ENCODE results near the gene ZBTB3.

Gene ZBTB3

GRCh38 chr11:62786318-62787004 lies 32.5 kb upstream of the ZBTB3 start:
- peaks cover 53% of the 10 kb centered on the region for H3K36me3 Mint-ChIP-seq (ENCODE audit: low read depth)
- DNase-seq, result peak; percentile 92
- peak overlapping the region; percentile 80 for H3K4me3 Mint-ChIP-seq
- H3K9me3 Mint-ChIP-seq, result no peaks in the 10 kb centered on the region
- peaks cover 40% of the 10 kb centered on the region for H3K4me1 Mint-ChIP-seq
- H3K27me3 Mint-ChIP-seq (ENCODE audit: low read depth, poor library complexity), result peaks cover 2% of the 10 kb centered on the region
- peak; percentile 97 for TF ChIP-seq CTCF (IDR thresholded peaks at IDR 0.05)
- H3K27ac Mint-ChIP-seq, result peak overlapping the region; percentile 22

GRCh38 chr11:62782753-62783152 lies 28.8 kb upstream of the ZBTB3 start:
- TF ChIP-seq CTCF (IDR thresholded peaks at IDR 0.05), result no peak
- H3K27me3 Mint-ChIP-seq (ENCODE audit: low read depth, poor library complexity), result peaks cover 2% of the 10 kb centered on the region
- peaks cover 52% of the 10 kb centered on the region for H3K36me3 Mint-ChIP-seq (ENCODE audit: low read depth)
- H3K9me3 Mint-ChIP-seq, result no peaks in the 10 kb centered on the region
- DNase-seq, result no peak
- H3K4me1 Mint-ChIP-seq, result peaks cover 8% of the 10 kb centered on the region
- H3K27ac Mint-ChIP-seq, result no peak overlapping the region
- no peak overlapping the region for H3K4me3 Mint-ChIP-seq

- H3K4me1 Mint-ChIP-seq, result peaks cover 4% of the 10 kb centered on the region
- TF ChIP-seq CTCF (IDR thresholded peaks at IDR 0.05), result no peak
- peaks cover 62% of the 10 kb centered on the region for H3K36me3 Mint-ChIP-seq (ENCODE audit: low read depth)
- DNase-seq, result no peak
- H3K27me3 Mint-ChIP-seq (ENCODE audit: low read depth, poor library complexity), result no peaks in the 10 kb centered on the region
- no peak overlapping the region for H3K4me3 Mint-ChIP-seq
- H3K27ac Mint-ChIP-seq, result peak overlapping the region; percentile 64
- no peaks in the 10 kb centered on the region for H3K9me3 Mint-ChIP-seq
Measured at GRCh38 chr11:62778441-62778840, 24.5 kb upstream of the ZBTB3 start.

- no peak for TF ChIP-seq CTCF (IDR thresholded peaks at IDR 0.05)
- Mint-ChIP-seq H3K4me3 (no peak overlapping the region), H3K4me1 (peaks cover 5% of the 10 kb centered on the region), H3K27ac (peak overlapping the region; percentile 44), H3K9me3 (no peaks in the 10 kb centered on the region), H3K27me3 (ENCODE audit: low read depth, poor library complexity) (no peaks in the 10 kb centered on the region), H3K36me3 (ENCODE audit: low read depth) (peaks cover 55% of the 10 kb centered on the region)
- no peak for DNase-seq
Measured at GRCh38 chr11:62777389-62777788, 23.4 kb upstream of the ZBTB3 start.

- Mint-ChIP-seq H3K27ac (peak overlapping the region; percentile 72), H3K4me1 (peaks cover 17% of the 10 kb centered on the region), H3K36me3 (ENCODE audit: low read depth) (peaks cover 42% of the 10 kb centered on the region), H3K27me3 (ENCODE audit: low read depth, poor library complexity) (no peaks in the 10 kb centered on the region), H3K4me3 (no peak overlapping the region), H3K9me3 (no peaks in the 10 kb centered on the region)
- TF ChIP-seq CTCF (IDR thresholded peaks at IDR 0.05), result no peak
- DNase-seq, result no peak
Measured at GRCh38 chr11:62775646-62776045, 21.7 kb upstream of the ZBTB3 start.

GRCh38 chr11:62774407-62774806 lies 20.4 kb upstream of the ZBTB3 start:
- Mint-ChIP-seq H3K27me3 (ENCODE audit: low read depth, poor library complexity) (peaks cover 1% of the 10 kb centered on the region), H3K36me3 (ENCODE audit: low read depth) (peaks cover 34% of the 10 kb centered on the region), H3K4me1 (peaks cover 29% of the 10 kb centered on the region), H3K4me3 (no peak overlapping the region), H3K9me3 (no peaks in the 10 kb centered on the region), H3K27ac (no peak overlapping the region)
- DNase-seq, result no peak
- TF ChIP-seq CTCF (IDR thresholded peaks at IDR 0.05), result no peak

Data from nephron progenitor cell (in vitro differentiated cells).